ENCODE results near the gene CTSL. TPM values are rescaled to one million over a fixed set of nuclear protein-coding genes. Genes with fewer than 3 reads are reported as not detected.

CTSL gene
- total RNA-seq, 1 experiment from 2014 or later: 84.2 TPM

GRCh38 chr9:87704342-87704741 is 21.6 kb upstream of the CTSL start:
- BruUV-seq (replicated peaks): no TSS peak
- no peaks in the 10 kb centered on the region for H3K9me3 Mint-ChIP-seq (ENCODE audit: unreplicated experiment)
- CTCF ChIA-PET: no interaction called here
- no peak for DNase-seq (ENCODE audit: unreplicated experiment)
- H3K4me3 Mint-ChIP-seq (ENCODE audit: unreplicated experiment): no peak overlapping the region
- POLR2A ChIA-PET: interaction anchor here (1.4 kb wide), 1 partner anchor 10 kb away, joined by 6 read pairs; no protein-coding TSS in a partner anchor
- intact Hi-C loops (cut with micrococcal nuclease): no loop called here
- no peak overlapping the region for H3K27ac Mint-ChIP-seq (ENCODE audit: low read depth, unreplicated experiment)
- H3K4me1 Mint-ChIP-seq (ENCODE audit: insufficient read depth, unreplicated experiment): peaks cover 5% of the 10 kb centered on the region
- no peaks in the 10 kb centered on the region for H3K27me3 Mint-ChIP-seq (ENCODE audit: insufficient read depth, unreplicated experiment)
- H3K36me3 Mint-ChIP-seq (ENCODE audit: insufficient read depth, unreplicated experiment): peaks cover 49% of the 10 kb centered on the region
- no peak for TF ChIP-seq CTCF (IDR thresholded peaks at IDR 0.05; ENCODE audit: unreplicated experiment)

- Mint-ChIP-seq H3K27ac (ENCODE audit: low read depth, unreplicated experiment) (no peak overlapping the region), H3K4me3 (ENCODE audit: unreplicated experiment) (no peak overlapping the region), H3K27me3 (ENCODE audit: insufficient read depth, unreplicated experiment) (no peaks in the 10 kb centered on the region), H3K4me1 (ENCODE audit: insufficient read depth, unreplicated experiment) (no peaks in the 10 kb centered on the region), H3K9me3 (ENCODE audit: unreplicated experiment) (no peaks in the 10 kb centered on the region), H3K36me3 (ENCODE audit: insufficient read depth, unreplicated experiment) (peaks cover 46% of the 10 kb centered on the region)
- DNase-seq (ENCODE audit: unreplicated experiment): no peak
- no peak for TF ChIP-seq CTCF (IDR thresholded peaks at IDR 0.05; ENCODE audit: unreplicated experiment)
- CTCF ChIA-PET: interaction anchor here (0.5 to 1.3 kb wide), 4 partner anchors 14 to 113 kb away, joined by 3 read pairs; no protein-coding TSS in a partner anchor
- POLR2A ChIA-PET: no interaction called here
- intact Hi-C loops (cut with micrococcal nuclease): no loop called here
- no TSS peak for BruUV-seq (replicated peaks)
These were observed 19.7 kb upstream of the CTSL start for GRCh38 chr9:87706066-87706739.

- H3K9me3 Mint-ChIP-seq (ENCODE audit: unreplicated experiment): no peaks in the 10 kb centered on the region
- no TSS peak for BruUV-seq (replicated peaks)
- TF ChIP-seq CTCF (IDR thresholded peaks at IDR 0.05; ENCODE audit: unreplicated experiment): no peak
These were observed 18.0 kb upstream of the CTSL start for GRCh38 chr9:87707805-87708506.

GRCh38 chr9:87708546-87708945 is 17.4 kb upstream of the CTSL start:
- no TSS peak for BruUV-seq (replicated peaks)
- Mint-ChIP-seq H3K4me3 (ENCODE audit: unreplicated experiment) (no peak overlapping the region), H3K4me1 (ENCODE audit: insufficient read depth, unreplicated experiment) (peaks cover 10% of the 10 kb centered on the region), H3K27me3 (ENCODE audit: insufficient read depth, unreplicated experiment) (no peaks in the 10 kb centered on the region), H3K36me3 (ENCODE audit: insufficient read depth, unreplicated experiment) (peaks cover 51% of the 10 kb centered on the region), H3K9me3 (ENCODE audit: unreplicated experiment) (no peaks in the 10 kb centered on the region), H3K27ac (ENCODE audit: low read depth, unreplicated experiment) (no peak overlapping the region)
- POLR2A ChIA-PET: interaction anchor here (1.7 kb wide), 1 partner anchor 18 kb away, joined by 6 read pairs; the partner anchor contains the start of gene CTSL
- CTCF ChIA-PET: interaction anchor here (0.9 kb wide), 1 partner anchor 18 kb away, joined by 4 read pairs; the partner anchor contains the start of gene CTSL
- intact Hi-C loops (cut with micrococcal nuclease): no loop called here
- no peak for DNase-seq (ENCODE audit: unreplicated experiment)
- no peak for TF ChIP-seq CTCF (IDR thresholded peaks at IDR 0.05; ENCODE audit: unreplicated experiment)

More at GRCh38 chr9:87707805-87708506, 18.0 kb upstream of the CTSL start:
- POLR2A ChIA-PET: interaction anchor here (1.7 kb wide), 1 partner anchor 18 kb away, joined by 6 read pairs; the partner anchor contains the start of gene CTSL
- Mint-ChIP-seq H3K27ac (ENCODE audit: low read depth, unreplicated experiment) (no peak overlapping the region), H3K27me3 (ENCODE audit: insufficient read depth, unreplicated experiment) (no peaks in the 10 kb centered on the region), H3K4me1 (ENCODE audit: insufficient read depth, unreplicated experiment) (peaks cover 4% of the 10 kb centered on the region), H3K36me3 (ENCODE audit: insufficient read depth, unreplicated experiment) (peaks cover 46% of the 10 kb centered on the region), H3K4me3 (ENCODE audit: unreplicated experiment) (no peak overlapping the region)
- no peak for DNase-seq (ENCODE audit: unreplicated experiment)
- CTCF ChIA-PET: no interaction called here
- intact Hi-C loops (cut with micrococcal nuclease): no loop called here

All from MCF 10A (cell line).